Breast epithelium (tissue), 4 donors: Measurements from ENCODE around the gene CXorf58. TPM values are rescaled to one million over a fixed set of nuclear protein-coding genes. Genes with fewer than 3 reads are reported as not detected.

Experiments used
- DNase-seq, 2 donors: peaks; one replicate each; pipeline ENCODE4 v3.0.0-alpha.2; 2019; ENCODE audit warnings: low spot score in 2 of 2
- H3K27ac ChIP-seq, 2 donors: fragments of 200-600 bp; sonication (generic) in 1 of 2; one replicate each; pipeline ENCODE4 v1.5.1; 2016 to 2019; ENCODE audit warnings: mild to moderate bottlenecking in 1 of 2
- H3K27me3 ChIP-seq, 2 donors: fragments of 200-600 bp; sonication (generic) in 1 of 2; one replicate each; pipeline versions ENCODE4 v1.5.1 to v1.6.0; 2017 to 2019; ENCODE audit warnings: control low read depth in 1 of 2, mild to moderate bottlenecking in 1 of 2
- H3K36me3 ChIP-seq: fragments of 200-600 bp; one replicate; pipeline ENCODE4 v1.5.1; 2019
- H3K4me1 ChIP-seq, 2 donors: fragments of 200-600 bp; sonication (generic); one replicate each; pipeline ENCODE4 v1.5.1; 2016 to 2019; ENCODE audit warnings: control low read depth in 1 of 2
- H3K4me3 ChIP-seq, 3 donors: fragments of 200-600 bp; sonication (generic); 1 replicate in 2 of 3; 2 replicates in 1 of 3; pipeline ENCODE4 v1.5.1; 2016 to 2019; ENCODE audit warnings: mild to moderate bottlenecking in 3 of 3, moderate library complexity in 2 of 3
- H3K9me3 ChIP-seq, 2 donors: fragments of 200-600 bp; sonication (generic) in 1 of 2; one replicate each; pipeline ENCODE4 v1.5.1; 2016 to 2019; ENCODE audit warnings: control low read depth in 1 of 2
- CTCF ChIP-seq, 3 donors: fragments of 450-650 bp; IDR thresholded peaks; one replicate each; pipeline ENCODE4 v1.5.1; 2016 to 2017; ENCODE audit warnings: antibody characterized with exemption in 3 of 3, mild to moderate bottlenecking in 3 of 3, moderate library complexity in 3 of 3
- POLR2A ChIP-seq: fragments of 450-650 bp; IDR thresholded peaks from one replicate; pipeline ENCODE4 v1.6.1; 2016; ENCODE audit warnings: antibody characterized with exemption, mild to moderate bottlenecking, moderate library complexity
- POLR2AphosphoS5 ChIP-seq, 3 donors: sonication (generic); formaldehyde crosslinking; IDR thresholded peaks; one replicate each; pipeline ENCODE4 v1.6.1; 2017; ENCODE audit warnings: antibody characterized with exemption in 3 of 3
- intact Hi-C: fragments of 100-400 bp; cut with DNase I; formaldehyde crosslinking; loops from one replicate; pipeline ENCODE4 v1.15.1; 2023; ENCODE audit warnings: low total_unique reads
- total RNA-seq, 3 donors: library from RNA; depleted of rRNA; stranded (reverse); fragments of >200 nt; gene quantifications; one replicate each; pipeline ENCODE4 v1.1.0, GENCODE V29; 2016

Gene CXorf58
- total RNA-seq, 3 donors from 2014 or later: 1.5 TPM; not detected in 2

GRCh38 chrX:23926015-23926414, 18.2 kb downstream of the CXorf58 start:
- no peak overlapping the region for H3K27ac ChIP-seq
- no peaks in the 10 kb centered on the region for H3K9me3 ChIP-seq
- H3K36me3 ChIP-seq: no peaks in the 10 kb centered on the region
- peaks cover 0 to 19% of the 10 kb centered on the region in 2 donors for H3K27me3 ChIP-seq
- H3K4me3 ChIP-seq: no peak overlapping the region
- DNase-seq: no peak
- H3K4me1 ChIP-seq: no peaks in the 10 kb centered on the region
- TF ChIP-seq POLR2AphosphoS5 (IDR thresholded peaks at IDR 0.05) (no peak), CTCF (IDR thresholded peaks at IDR 0.05) (no peak), POLR2A (no peak)
- intact Hi-C loops: no loop called here

GRCh38 chrX:23930894-23931604, 23.2 kb downstream of the CXorf58 start:
- Histone ChIP-seq H3K36me3 (no peaks in the 10 kb centered on the region), H3K4me3 (no peak overlapping the region), H3K27me3 (peaks cover 0 to 28% of the 10 kb centered on the region in 2 donors), H3K27ac (no peak overlapping the region), H3K9me3 (no peaks in the 10 kb centered on the region), H3K4me1 (no peaks in the 10 kb centered on the region)
- intact Hi-C loops: no loop called here
- TF ChIP-seq POLR2AphosphoS5 (IDR thresholded peaks at IDR 0.05) (no peak), POLR2A (no peak), CTCF (IDR thresholded peaks at IDR 0.05) (no peak)
- no peak for DNase-seq

- no peaks in the 10 kb centered on the region for H3K4me1 ChIP-seq
- no peaks in the 10 kb centered on the region for H3K9me3 ChIP-seq
- no peak overlapping the region for H3K27ac ChIP-seq
- intact Hi-C loops: no loop called here
- no peak for DNase-seq
- H3K4me3 ChIP-seq: no peak overlapping the region
- peaks cover 0 to 35% of the 10 kb centered on the region in 2 donors for H3K27me3 ChIP-seq
- TF ChIP-seq CTCF (IDR thresholded peaks at IDR 0.05): no peak
- H3K36me3 ChIP-seq: no peaks in the 10 kb centered on the region
Measured at GRCh38 chrX:23932046-23932445, 24.2 kb downstream of the CXorf58 start.

GRCh38 chrX:23935106-23935505, 27.3 kb downstream of the CXorf58 start:
- no peak overlapping the region for H3K4me3 ChIP-seq
- no peak for TF ChIP-seq POLR2AphosphoS5 (IDR thresholded peaks at IDR 0.05)
- no peak for TF ChIP-seq POLR2A
- TF ChIP-seq CTCF (IDR thresholded peaks at IDR 0.05): no peak
- H3K36me3 ChIP-seq: no peaks in the 10 kb centered on the region
- DNase-seq: no peak
- intact Hi-C loops: no loop called here
- H3K27me3 ChIP-seq: peaks cover 0 to 36% of the 10 kb centered on the region in 2 donors
- no peaks in the 10 kb centered on the region for H3K4me1 ChIP-seq
- H3K27ac ChIP-seq: no peak overlapping the region
- no peaks in the 10 kb centered on the region for H3K9me3 ChIP-seq

- intact Hi-C loops: no loop called here
- TF ChIP-seq POLR2AphosphoS5 (IDR thresholded peaks at IDR 0.05) (no peak), CTCF (IDR thresholded peaks at IDR 0.05) (no peak), POLR2A (no peak)
Measured at GRCh38 chrX:23936180-23936579, 28.4 kb downstream of the CXorf58 start.

More at GRCh38 chrX:23936180-23936579, 28.4 kb downstream of the CXorf58 start:
- no peak for DNase-seq
- Histone ChIP-seq H3K4me1 (no peaks in the 10 kb centered on the region), H3K27ac (no peak overlapping the region), H3K36me3 (no peaks in the 10 kb centered on the region), H3K9me3 (no peaks in the 10 kb centered on the region), H3K27me3 (peaks cover 0 to 40% of the 10 kb centered on the region in 2 donors), H3K4me3 (no peak overlapping the region)
